GM10266 (cell line): ENCODE results near the gene SLC6A1.

Experiments used
- DNase-seq: peaks from one replicate; pipeline ENCODE4 v3.0.0; 2012; ENCODE audit errors: extremely low spot score
- TF ChIP-seq, protein P1 (sequence below): IDR thresholded peaks from 2 replicates; pipeline ENCODE4 v1.5.1; 2012; ENCODE audit warnings: mild to moderate bottlenecking, low read depth; ENCODE audit not compliant: control insufficient read depth, insufficient read depth; ENCODE audit errors: missing control alignments

SLC6A1 gene

GRCh38 chr3:10951295-10951926, 41.1 kb upstream of the SLC6A1 start:
- TF ChIP-seq, protein P1, sequence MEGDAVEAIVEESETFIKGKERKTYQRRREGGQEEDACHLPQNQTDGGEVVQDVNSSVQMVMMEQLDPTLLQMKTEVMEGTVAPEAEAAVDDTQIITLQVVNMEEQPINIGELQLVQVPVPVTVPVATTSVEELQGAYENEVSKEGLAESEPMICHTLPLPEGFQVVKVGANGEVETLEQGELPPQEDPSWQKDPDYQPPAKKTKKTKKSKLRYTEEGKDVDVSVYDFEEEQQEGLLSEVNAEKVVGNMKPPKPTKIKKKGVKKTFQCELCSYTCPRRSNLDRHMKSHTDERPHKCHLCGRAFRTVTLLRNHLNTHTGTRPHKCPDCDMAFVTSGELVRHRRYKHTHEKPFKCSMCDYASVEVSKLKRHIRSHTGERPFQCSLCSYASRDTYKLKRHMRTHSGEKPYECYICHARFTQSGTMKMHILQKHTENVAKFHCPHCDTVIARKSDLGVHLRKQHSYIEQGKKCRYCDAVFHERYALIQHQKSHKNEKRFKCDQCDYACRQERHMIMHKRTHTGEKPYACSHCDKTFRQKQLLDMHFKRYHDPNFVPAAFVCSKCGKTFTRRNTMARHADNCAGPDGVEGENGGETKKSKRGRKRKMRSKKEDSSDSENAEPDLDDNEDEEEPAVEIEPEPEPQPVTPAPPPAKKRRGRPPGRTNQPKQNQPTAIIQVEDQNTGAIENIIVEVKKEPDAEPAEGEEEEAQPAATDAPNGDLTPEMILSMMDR = no peak

DNA sequence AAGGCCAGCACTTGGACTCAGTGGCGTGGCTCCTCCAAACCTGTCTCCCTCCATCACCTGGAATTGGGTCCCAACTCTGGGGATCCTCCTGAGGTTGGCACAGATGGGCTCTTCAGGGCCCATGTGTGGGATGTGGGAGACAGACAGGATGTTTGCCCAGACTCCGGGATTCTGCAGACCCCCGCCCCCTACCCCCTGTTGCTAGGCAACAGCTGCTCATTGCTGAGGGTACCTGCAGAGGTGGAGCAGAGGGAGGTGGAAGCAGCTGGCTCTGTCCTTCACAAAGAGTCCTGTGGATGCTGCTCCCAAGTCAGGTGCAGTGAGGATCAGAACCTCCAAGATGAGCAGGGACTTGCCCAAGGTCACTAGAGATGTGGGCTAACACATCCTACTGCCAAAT, 40.0 kb upstream of the SLC6A1 start:
- DNase-seq = no peak
- TF ChIP-seq, protein P1 = no peak

More at GRCh38 chr3:10951295-10951926, 41.1 kb upstream of the SLC6A1 start:
- DNase-seq = no peak

DNA sequence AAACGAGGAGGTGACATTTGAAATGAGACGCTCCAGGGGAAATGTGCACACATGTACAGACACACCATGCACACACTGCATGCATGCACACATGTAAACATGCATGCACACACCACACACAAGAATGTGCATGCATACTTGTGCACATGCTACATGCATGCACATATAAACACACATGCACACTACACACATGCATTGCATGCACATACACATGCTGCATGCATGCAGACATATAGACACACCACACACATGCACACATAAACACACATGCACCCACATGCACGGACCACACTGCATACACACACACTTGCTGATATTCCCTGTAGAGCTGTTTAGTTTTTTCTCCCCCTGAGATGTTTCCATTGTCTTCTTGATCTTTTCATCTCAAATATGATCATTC, 37.8 kb upstream of the SLC6A1 start:
- DNase-seq = no peak
- TF ChIP-seq, protein P1 = no peak

DNA sequence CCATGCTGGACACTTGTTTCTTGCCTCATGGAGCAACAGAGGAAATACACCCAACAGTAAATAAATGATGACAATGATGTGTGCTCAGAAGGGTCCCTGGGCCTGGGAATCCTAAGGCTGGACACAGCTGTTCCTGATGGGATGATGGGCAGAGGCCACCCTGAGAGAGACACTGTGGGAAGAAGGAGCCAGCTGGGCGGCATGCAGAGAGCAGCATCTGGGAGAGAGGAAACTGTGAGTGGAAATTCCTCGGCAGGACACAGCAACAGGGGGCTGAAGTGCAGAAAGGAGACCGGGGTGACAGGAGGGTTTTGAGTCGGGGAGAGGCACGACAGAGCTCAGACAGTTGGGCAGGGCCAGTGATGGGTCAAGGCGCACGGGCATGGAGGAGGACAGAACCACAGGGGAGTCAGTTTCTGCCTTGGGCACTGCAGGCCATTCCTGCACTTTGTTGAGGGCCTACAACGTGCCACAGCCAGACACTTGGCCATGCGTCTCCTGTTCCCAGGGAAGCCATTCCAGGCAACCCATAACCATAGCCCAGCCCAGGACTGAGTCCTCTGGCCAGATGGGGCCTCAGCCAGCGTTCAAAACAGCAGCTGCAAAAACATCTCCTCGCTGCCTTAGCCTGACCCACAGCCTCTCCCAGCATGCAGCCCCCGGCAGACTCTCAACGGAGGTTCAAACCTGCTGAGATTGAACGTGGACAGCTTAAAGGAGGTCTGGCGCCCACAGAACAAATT, 36.7 kb upstream of the SLC6A1 start:
- TF ChIP-seq, protein P1 = no peak
- no peak for DNase-seq

DNA sequence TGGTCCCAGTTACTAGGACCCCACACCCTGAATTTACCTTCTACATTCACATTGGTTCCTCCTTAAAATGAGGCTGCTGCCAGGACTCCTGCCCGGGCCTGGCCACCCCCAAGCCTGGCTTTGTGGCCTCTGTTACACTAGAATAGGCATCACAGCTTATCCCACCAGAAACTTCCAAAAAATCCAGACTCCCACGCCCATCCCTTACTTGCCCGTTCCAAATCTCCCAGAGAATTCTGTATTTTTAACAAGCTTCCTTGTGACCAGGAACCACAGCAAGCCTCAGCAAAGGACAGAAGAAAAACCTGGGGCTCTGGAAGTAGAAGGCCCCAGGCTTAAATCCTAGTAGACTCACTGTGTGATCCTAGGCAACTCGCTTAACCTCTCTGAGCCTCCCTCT, 36.0 kb upstream of the SLC6A1 start:
- DNase-seq = no peak
- TF ChIP-seq, protein P1 = no peak

DNA sequence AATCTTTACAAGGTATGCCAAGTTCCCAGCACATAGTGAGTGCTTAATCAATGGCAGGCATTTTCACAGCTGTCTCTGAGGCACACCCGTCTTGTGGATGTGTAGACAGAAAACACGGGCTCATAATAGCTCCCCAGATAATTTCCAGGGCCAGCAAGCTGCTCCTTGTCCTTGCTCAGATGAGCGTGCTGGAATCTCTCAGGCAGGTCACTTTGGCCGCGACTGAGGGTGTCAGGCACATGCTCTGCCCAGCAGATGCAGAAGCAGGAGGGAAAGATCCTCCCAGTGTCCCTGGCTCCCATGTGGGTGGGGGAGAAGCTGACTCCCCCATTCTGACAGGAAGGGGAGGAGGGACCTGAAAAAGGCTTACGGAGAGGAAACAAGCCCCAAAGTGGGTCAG, 35.6 kb upstream of the SLC6A1 start:
- TF ChIP-seq, protein P1 = no peak
- DNase-seq = no peak

GRCh38 chr3:10957976-10958749, 34.4 kb upstream of the SLC6A1 start:
- TF ChIP-seq, protein P1 = no peak
- DNase-seq = no peak
